Esophagus muscularis mucosa (tissue), 4 donors: ENCODE measurements around the gene TIMM13. TPM values are rescaled to one million over a fixed set of nuclear protein-coding genes. Genes with fewer than 3 reads are reported as not detected.

Source experiments
- DNase-seq: peaks from one replicate; pipeline ENCODE4 v3.0.0-alpha.2; 2017; ENCODE audit errors: extremely low spot score
- H3K27ac ChIP-seq, 4 donors: fragments of 200-600 bp; sonication (generic); replicated peaks in 1 of 4; 1 replicate in 3 of 4; 2 replicates in 1 of 4; pipeline ENCODE4 v1.5.1; 2016 to 2019; ENCODE audit warnings: mild to moderate bottlenecking in 1 of 4
- H3K27me3 ChIP-seq, 4 donors: fragments of 200-600 bp; sonication (generic); one replicate each; pipeline versions ENCODE4 v1.5.1 to v1.6.0; 2016 to 2019
- H3K36me3 ChIP-seq, 4 donors: fragments of 200-600 bp; sonication (generic); one replicate each; pipeline ENCODE4 v1.5.1; 2016 to 2019
- H3K4me1 ChIP-seq, 4 donors: fragments of 200-600 bp; sonication (generic); one replicate each; pipeline ENCODE4 v1.5.1; 2016 to 2019
- H3K4me3 ChIP-seq, 4 donors: fragments of 200-600 bp; sonication (generic); 1 replicate in 2 of 4; 2 replicates in 2 of 4; pipeline ENCODE4 v1.5.1; 2016 to 2019; ENCODE audit warnings: mild to moderate bottlenecking in 4 of 4, moderate library complexity in 1 of 4
- H3K9me3 ChIP-seq, 4 donors: fragments of 200-600 bp; sonication (generic); 1 replicate in 3 of 4; 2 replicates in 1 of 4; pipeline ENCODE4 v1.5.1; 2016 to 2019
- CTCF ChIP-seq, 3 experiments: fragments of 200-600 bp in 2 of 3; fragments of 450-650 bp in 1 of 3; sonication (generic) in 2 of 3; IDR thresholded peaks; one replicate each; pipeline ENCODE4 v1.5.1; 2017 to 2019; ENCODE audit warnings: antibody characterized with exemption in 3 of 3, mild to moderate bottlenecking in 2 of 3, moderate library complexity in 1 of 3
- EP300 ChIP-seq: sonication (generic); formaldehyde crosslinking; IDR thresholded peaks from one replicate; pipeline ENCODE4 v1.6.1; 2017; ENCODE audit warnings: antibody characterized with exemption
- POLR2A ChIP-seq: fragments of 450-650 bp; IDR thresholded peaks from one replicate; pipeline ENCODE4 v1.6.1; 2017; ENCODE audit warnings: antibody characterized with exemption, moderate library complexity, mild to moderate bottlenecking, low read depth
- POLR2AphosphoS5 ChIP-seq, 2 donors: sonication (generic); formaldehyde crosslinking; IDR thresholded peaks; one replicate each; pipeline ENCODE4 v1.6.1; 2017; ENCODE audit warnings: antibody characterized with exemption in 2 of 2
- WGBS: methylation state at CpG from one replicate; pipeline ENCODE4 v1.1.5; 2018; 5-methylcytosine and 5-hydroxymethylcytosine counted together
- intact Hi-C: fragments of 100-400 bp; cut with DNase I; formaldehyde crosslinking; loops from one replicate; pipeline ENCODE4 v1.15.1; 2023
- total RNA-seq, 4 donors: library from RNA; depleted of rRNA; stranded (reverse); fragments of >200 nt; gene quantifications; one replicate each; pipeline versions ENCODE4 v1.1.0 to v1.2.1, GENCODE V29; 2016

The TIMM13 gene
- total RNA-seq: 10 to 100 TPM; 16.2 to 37.7 (median 28.1) TPM

GRCh38 chr19:2427429-2428320 lies at the start of gene TIMM13:
TIMM13 (minus strand) TSS chr19:2427586; CDS start chr19:2427533, 53 bp downstream.
- H3K36me3 ChIP-seq: peaks cover 0 to 44% (median 35%) of the 10 kb centered on the region in 4 donors
- H3K9me3 ChIP-seq: no peaks in the 10 kb centered on the region
- TF ChIP-seq POLR2A (peak; percentile 19), POLR2AphosphoS5 (IDR thresholded peaks at IDR 0.05) (peak; percentile 78 to 87), CTCF (IDR thresholded peaks at IDR 0.05) (peak in 1 of 3 experiments; percentile 9), EP300 (no peak)
- peaks cover 28 to 57% (median 40%) of the 10 kb centered on the region in 4 donors for H3K4me1 ChIP-seq
- intact Hi-C loops: no loop called here
- peak; percentile 99 for DNase-seq
- H3K27ac ChIP-seq: peak within 1 kb of the TSS; percentile 94 to 98 (median 98)
- H3K4me3 ChIP-seq: peak within 1 kb of the TSS; percentile 89 to 91 (median 90)
- WGBS: under 1% methylated on average over 29 of the region's 77 CpGs
- no peaks in the 10 kb centered on the region for H3K27me3 ChIP-seq

GRCh38 chr19:2476451-2477140 lies 49.2 kb upstream of the TIMM13 start:
- Histone ChIP-seq H3K4me3 (peak overlapping the region; percentile 63 to 98 (median 91)), H3K36me3 (peaks cover 6 to 24% (median 13%) of the 10 kb centered on the region in 4 donors), H3K27me3 (no peaks in the 10 kb centered on the region), H3K4me1 (peaks cover 30 to 43% (median 42%) of the 10 kb centered on the region in 4 donors), H3K27ac (peak overlapping the region; percentile 90 to 96 (median 93)), H3K9me3 (no peaks in the 10 kb centered on the region)
- TF ChIP-seq CTCF (IDR thresholded peaks at IDR 0.05) (no peak), POLR2AphosphoS5 (IDR thresholded peaks at IDR 0.05) (no peak), EP300 (no peak), POLR2A (no peak)
- 0% methylated on average over 20 of the region's 42 CpGs for WGBS
- no peak for DNase-seq
- intact Hi-C loops: loop anchor here (2.0 kb wide), 1 partner anchor 66 kb away; no protein-coding TSS in a partner anchor

DNA sequence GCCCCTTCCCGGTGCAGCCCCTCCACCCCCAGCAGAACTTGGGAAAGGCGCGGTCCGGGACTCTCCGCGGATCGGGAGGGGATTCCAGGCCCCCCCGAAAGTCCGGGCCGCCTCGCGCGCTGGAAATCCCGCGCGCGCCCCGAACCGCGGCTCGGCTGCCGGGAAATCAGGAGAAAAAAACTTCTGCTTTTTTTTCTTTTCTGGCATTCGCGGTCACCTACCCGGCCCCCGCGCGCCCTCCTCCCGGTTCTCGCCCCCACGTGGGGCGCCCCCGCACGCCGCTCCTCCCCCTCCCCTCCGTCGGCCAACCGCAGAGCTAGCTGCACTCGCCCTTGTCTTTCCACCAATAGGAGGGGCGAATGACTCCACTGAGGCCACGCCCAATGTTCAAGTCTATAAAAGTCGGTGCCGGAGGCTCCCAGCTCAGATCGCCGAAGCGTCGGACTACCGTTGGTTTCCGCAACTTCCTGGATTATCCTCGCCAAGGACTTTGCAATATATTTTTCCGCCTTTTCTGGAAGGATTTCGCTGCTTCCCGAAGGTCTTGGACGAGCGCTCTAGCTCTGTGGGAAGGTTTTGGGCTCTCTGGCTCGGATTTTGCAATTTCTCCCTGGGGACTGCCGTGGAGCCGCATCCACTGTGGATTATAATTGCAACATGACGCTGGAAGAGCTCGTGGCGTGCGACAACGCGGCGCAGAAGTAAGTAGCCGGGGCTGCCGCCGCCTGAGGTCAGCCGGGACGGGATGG lies 48.5 kb upstream of the TIMM13 start, which contains the start of gene GADD45B:
Gene GADD45B (plus strand): TSS at position 426 of the 749 bp plus-strand sequence. CDS start 232 bp downstream, at position 658.
- Histone ChIP-seq H3K27me3 (no peaks in the 10 kb centered on the region), H3K4me1 (peaks cover 30 to 43% (median 42%) of the 10 kb centered on the region in 4 donors), H3K36me3 (peaks cover 6 to 24% (median 13%) of the 10 kb centered on the region in 4 donors), H3K9me3 (no peaks in the 10 kb centered on the region), H3K27ac (peak within 1 kb of the TSS; percentile 90 to 96 (median 93)), H3K4me3 (peak within 1 kb of the TSS; percentile 63 to 98 (median 91))
- peak; percentile 100 for DNase-seq
- 1% methylated on average over 59 of the region's 70 CpGs for whole genome bisulfite sequencing
- peak; percentile 100 for TF ChIP-seq POLR2AphosphoS5 (IDR thresholded peaks at IDR 0.05)
- peak; percentile 100 for TF ChIP-seq POLR2A
- peak; percentile 89 for TF ChIP-seq EP300
- no peak for TF ChIP-seq CTCF (IDR thresholded peaks at IDR 0.05)
- intact Hi-C loops: loop anchor here (1.0 to 2.0 kb wide), 3 partner anchors 67 to 135 kb away; no protein-coding TSS in a partner anchor
